HG02852 (cell line): Measurements from ENCODE around the gene RAX2.
A peak's percentile ranks its signal among the peaks of the same experiment; 100 is the strongest.
"Not testable (repeated sequence)": the region's sequence is repeated elsewhere in the genome, so short reads cannot be mapped to it uniquely, and the experiment has no call there.

Source experiments
- ATAC-seq: cut with Tn5 transposase; IDR thresholded peaks from one replicate; pipeline ENCODE4 v1.9.1; 2021; ENCODE audit warnings: mild to moderate bottlenecking, moderate library complexity; ENCODE audit not compliant: unreplicated experiment

The RAX2 gene

GRCh38 chr19:3778104-3778867 is 6.3 kb upstream of the RAX2 start:
- ATAC-seq: no peak

GRCh38 chr19:3776479-3777040 is 4.5 kb upstream of the RAX2 start:
- ATAC-seq: no peak

- ATAC-seq: no peak
Measured at GRCh38 chr19:3775831-3776230, 3.8 kb upstream of the RAX2 start.

- no peak for ATAC-seq
Measured at GRCh38 chr19:3775374-3775711, 3.3 kb upstream of the RAX2 start.

- ATAC-seq: no peak
Measured at GRCh38 chr19:3774621-3775373, 2.8 kb upstream of the RAX2 start.

GRCh38 chr19:3773814-3774515 is 1.9 kb upstream of the RAX2 start:
- ATAC-seq: no peak

- ATAC-seq: no peak
Measured at GRCh38 chr19:3771000-3771905, 775 bp downstream of the RAX2 start.

- ATAC-seq: no peak
Measured at GRCh38 chr19:3770136-3770999, 1.7 kb downstream of the RAX2 start.

GRCh38 chr19:3769494-3769893 is 2.5 kb downstream of the RAX2 start:
- no peak for ATAC-seq

GRCh38 chr19:3768748-3769099 is 3.3 kb downstream of the RAX2 start:
- no peak for ATAC-seq

GRCh38 chr19:3768015-3768747 is 3.8 kb downstream of the RAX2 start:
- no peak for ATAC-seq

- no peak for ATAC-seq
Measured at GRCh38 chr19:3767050-3767449, 5.0 kb downstream of the RAX2 start.

- ATAC-seq: no peak
Measured at GRCh38 chr19:3766520-3766919, 5.5 kb downstream of the RAX2 start.

- not testable (repeated sequence) for ATAC-seq
Measured at GRCh38 chr19:3765757-3766156, 6.3 kb downstream of the RAX2 start.

GRCh38 chr19:3765121-3765520 is 6.9 kb downstream of the RAX2 start:
- no peak for ATAC-seq

GRCh38 chr19:3762501-3763459 is 9.2 kb downstream of the RAX2 start, which contains the start of gene MRPL54:
Gene MRPL54, plus strand, starts transcription at chr19:3762682. Its CDS starts 19 bp downstream, at chr19:3762701.
- peak; percentile 75 for ATAC-seq

GRCh38 chr19:3762130-3762473 is 9.9 kb downstream of the RAX2 start:
- ATAC-seq: no peak
